GM10266 (cell line): Measurements from ENCODE around the gene PPP5C.
"Not testable (repeated sequence)": the region's sequence is repeated elsewhere in the genome, so short reads cannot be mapped to it uniquely, and the experiment has no call there.

ENCODE experiments used
- DNase-seq: peaks from one replicate; pipeline ENCODE4 v3.0.0; 2012; ENCODE audit errors: extremely low spot score
- TF ChIP-seq, protein P1 (sequence below): IDR thresholded peaks from 2 replicates; pipeline ENCODE4 v1.5.1; 2012; ENCODE audit warnings: mild to moderate bottlenecking, low read depth; ENCODE audit not compliant: control insufficient read depth, insufficient read depth; ENCODE audit errors: missing control alignments

Gene PPP5C

DNA sequence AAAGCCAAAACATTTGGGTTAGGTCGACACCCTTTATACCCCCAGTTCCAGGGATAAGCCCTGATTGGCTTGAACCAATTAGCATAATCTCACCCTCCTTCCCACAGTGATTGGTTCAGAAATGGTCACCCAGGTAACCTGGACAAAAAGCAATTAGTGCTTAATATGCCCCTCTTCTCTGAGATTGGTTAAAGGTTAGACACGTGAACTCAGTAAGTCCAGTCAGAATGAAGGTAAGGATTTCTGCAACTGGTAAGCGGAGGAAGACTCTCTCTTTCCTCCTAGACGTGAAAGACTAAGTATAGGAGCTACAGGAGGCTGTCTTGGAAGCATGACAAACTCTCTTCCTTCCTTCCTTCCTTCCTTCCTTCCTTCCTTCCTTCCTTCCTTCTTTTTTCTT is 83.1 kb downstream of the PPP5C start:
- TF ChIP-seq, protein P1, sequence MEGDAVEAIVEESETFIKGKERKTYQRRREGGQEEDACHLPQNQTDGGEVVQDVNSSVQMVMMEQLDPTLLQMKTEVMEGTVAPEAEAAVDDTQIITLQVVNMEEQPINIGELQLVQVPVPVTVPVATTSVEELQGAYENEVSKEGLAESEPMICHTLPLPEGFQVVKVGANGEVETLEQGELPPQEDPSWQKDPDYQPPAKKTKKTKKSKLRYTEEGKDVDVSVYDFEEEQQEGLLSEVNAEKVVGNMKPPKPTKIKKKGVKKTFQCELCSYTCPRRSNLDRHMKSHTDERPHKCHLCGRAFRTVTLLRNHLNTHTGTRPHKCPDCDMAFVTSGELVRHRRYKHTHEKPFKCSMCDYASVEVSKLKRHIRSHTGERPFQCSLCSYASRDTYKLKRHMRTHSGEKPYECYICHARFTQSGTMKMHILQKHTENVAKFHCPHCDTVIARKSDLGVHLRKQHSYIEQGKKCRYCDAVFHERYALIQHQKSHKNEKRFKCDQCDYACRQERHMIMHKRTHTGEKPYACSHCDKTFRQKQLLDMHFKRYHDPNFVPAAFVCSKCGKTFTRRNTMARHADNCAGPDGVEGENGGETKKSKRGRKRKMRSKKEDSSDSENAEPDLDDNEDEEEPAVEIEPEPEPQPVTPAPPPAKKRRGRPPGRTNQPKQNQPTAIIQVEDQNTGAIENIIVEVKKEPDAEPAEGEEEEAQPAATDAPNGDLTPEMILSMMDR, result no peak
- DNase-seq, result no peak

DNA sequence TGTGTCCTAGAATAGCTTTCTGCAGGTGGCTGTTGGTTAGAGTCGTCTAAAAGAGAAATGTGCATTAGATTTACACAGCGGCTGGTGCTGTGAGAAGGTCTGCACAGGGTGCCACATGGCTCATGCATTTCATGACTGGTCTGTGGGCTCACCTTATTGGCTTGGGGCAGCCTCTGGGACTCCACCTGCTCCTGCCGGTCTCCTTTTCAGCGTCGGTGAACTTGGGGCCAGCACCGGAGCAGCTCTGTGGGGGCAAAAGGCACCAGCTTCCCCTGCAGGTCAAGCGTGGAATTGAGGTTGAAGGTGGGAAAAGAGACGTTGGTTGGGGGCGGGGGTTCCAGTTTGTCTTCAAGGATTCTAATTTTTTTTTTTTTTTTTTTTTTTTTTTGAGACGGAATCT is 84.9 kb downstream of the PPP5C start:
- no peak for DNase-seq
- TF ChIP-seq, protein P1, result no peak

DNA sequence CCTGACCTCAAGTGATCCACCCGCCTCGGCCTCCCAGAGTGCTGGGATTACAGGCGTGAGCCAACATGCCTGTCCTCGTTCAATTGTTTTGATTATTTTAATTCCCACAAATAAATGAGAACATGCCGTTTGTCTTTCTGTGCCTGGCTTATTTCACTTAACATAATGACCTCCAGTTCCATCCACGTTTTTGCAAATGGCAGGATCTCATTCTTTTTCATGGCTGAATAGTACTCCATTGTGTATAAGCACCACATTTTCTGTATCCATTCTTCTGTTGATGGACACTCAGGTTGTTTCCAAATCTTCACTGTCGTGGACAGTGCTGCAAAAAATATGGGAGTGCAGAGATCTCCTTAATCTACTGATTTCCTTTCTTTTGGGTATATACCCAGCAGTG is 86.6 kb downstream of the PPP5C start:
- DNase-seq, result not testable (repeated sequence)

DNA sequence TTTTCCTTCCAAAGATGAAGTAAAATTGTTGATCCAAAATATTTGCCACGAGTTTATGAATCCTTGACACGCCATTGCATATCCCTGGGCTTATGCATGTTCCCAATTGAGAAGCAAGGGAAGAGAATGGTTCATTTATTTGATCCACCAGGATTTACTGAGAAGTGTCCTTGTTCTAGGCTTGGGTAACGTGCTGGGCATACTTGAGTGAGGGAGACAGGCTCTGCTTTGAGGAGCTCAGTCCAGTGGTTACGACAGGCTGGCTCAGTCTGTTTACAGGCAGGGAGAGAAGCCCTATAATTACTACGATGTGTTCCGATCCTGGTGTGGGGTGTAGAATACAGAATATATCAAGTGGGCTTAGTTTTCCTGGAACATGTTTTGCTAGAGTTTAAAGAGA is 88.1 kb downstream of the PPP5C start:
- DNase-seq, result no peak
- TF ChIP-seq, protein P1, result no peak

DNA sequence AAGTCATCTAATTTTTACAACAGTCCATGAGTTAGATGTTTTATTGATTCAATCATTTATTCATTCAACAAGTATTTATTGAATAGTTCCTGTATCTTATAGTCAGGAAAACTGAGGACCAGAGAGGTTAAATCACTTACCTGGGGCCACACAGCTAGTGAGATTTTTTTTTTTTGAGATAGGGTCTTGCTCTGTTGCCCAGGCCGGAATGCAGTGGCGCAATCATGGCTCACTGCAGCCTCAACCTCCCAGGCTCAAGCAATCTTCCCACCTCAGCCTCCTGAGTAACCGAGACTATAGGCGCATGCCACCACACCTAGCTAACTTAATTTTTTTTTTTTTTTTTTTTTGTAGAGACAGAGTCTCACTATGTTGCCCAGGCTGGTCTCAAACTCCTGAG is 88.8 kb downstream of the PPP5C start:
- not testable (repeated sequence) for DNase-seq
